KMS-11 (cell line): ENCODE measurements around the gene SUPT4H1.

Experiments used
- H2AFZ ChIP-seq: fragments of 200-600 bp; sonication (generic); 2 replicates; pipeline ENCODE4 v1.6.1; 2016; ENCODE audit warnings: antibody characterized with exemption, mixed run types, low read depth
- H3K27ac ChIP-seq: fragments of 200-600 bp; sonication (generic); 2 replicates; pipeline ENCODE4 v1.6.1; 2016; ENCODE audit warnings: mild to moderate bottlenecking, mixed run types
- H3K27me3 ChIP-seq: fragments of 200-600 bp; sonication (generic); 2 replicates; pipeline ENCODE4 v1.6.1; 2017; ENCODE audit warnings: mild to moderate bottlenecking, low read depth, mixed run types, moderate library complexity; ENCODE audit not compliant: insufficient read depth
- H3K36me3 ChIP-seq: fragments of 200-600 bp; sonication (generic); 2 replicates; pipeline ENCODE4 v1.6.1; 2017; ENCODE audit warnings: mild to moderate bottlenecking, mixed run types; ENCODE audit not compliant: insufficient read depth
- H3K4me1 ChIP-seq: fragments of 200-600 bp; sonication (generic); 2 replicates; pipeline ENCODE4 v1.6.1; 2016; ENCODE audit warnings: mild to moderate bottlenecking, low read depth, mixed run types; ENCODE audit not compliant: poor library complexity, severe bottlenecking
- H3K4me2 ChIP-seq: fragments of 200-600 bp; sonication (generic); 2 replicates; pipeline ENCODE4 v1.7.0; 2016; ENCODE audit warnings: mild to moderate bottlenecking, mixed run types
- H3K4me3 ChIP-seq: fragments of 200-600 bp; sonication (generic); IDR thresholded peaks from 2 replicates; pipeline ENCODE4 v1.6.1; 2017; ENCODE audit warnings: low read depth, low read length, mixed read lengths; ENCODE audit not compliant: insufficient read depth
- H3K79me2 ChIP-seq: fragments of 200-600 bp; sonication (generic); 2 replicates; pipeline ENCODE4 v1.6.1; 2016; ENCODE audit warnings: low read depth, mixed run types; ENCODE audit not compliant: insufficient read depth
- H3K9ac ChIP-seq: fragments of 200-600 bp; sonication (generic); 2 replicates; pipeline ENCODE4 v1.6.1; 2016; ENCODE audit warnings: mild to moderate bottlenecking, mixed run types
- H4K20me1 ChIP-seq: fragments of 200-600 bp; sonication (generic); 2 replicates; pipeline ENCODE4 v1.6.1; 2016; ENCODE audit warnings: mild to moderate bottlenecking, mixed run types; ENCODE audit not compliant: insufficient read depth
- TF ChIP-seq, protein P1 (sequence below): fragments of 200-600 bp; sonication (generic); conservative IDR thresholded peaks from 2 replicates; pipeline ENCODE4 v1.6.1; 2017; ENCODE audit warnings: low read depth, mild to moderate bottlenecking, antibody characterized with exemption, low read length, moderate library complexity, mixed read lengths

SUPT4H1 gene

DNA sequence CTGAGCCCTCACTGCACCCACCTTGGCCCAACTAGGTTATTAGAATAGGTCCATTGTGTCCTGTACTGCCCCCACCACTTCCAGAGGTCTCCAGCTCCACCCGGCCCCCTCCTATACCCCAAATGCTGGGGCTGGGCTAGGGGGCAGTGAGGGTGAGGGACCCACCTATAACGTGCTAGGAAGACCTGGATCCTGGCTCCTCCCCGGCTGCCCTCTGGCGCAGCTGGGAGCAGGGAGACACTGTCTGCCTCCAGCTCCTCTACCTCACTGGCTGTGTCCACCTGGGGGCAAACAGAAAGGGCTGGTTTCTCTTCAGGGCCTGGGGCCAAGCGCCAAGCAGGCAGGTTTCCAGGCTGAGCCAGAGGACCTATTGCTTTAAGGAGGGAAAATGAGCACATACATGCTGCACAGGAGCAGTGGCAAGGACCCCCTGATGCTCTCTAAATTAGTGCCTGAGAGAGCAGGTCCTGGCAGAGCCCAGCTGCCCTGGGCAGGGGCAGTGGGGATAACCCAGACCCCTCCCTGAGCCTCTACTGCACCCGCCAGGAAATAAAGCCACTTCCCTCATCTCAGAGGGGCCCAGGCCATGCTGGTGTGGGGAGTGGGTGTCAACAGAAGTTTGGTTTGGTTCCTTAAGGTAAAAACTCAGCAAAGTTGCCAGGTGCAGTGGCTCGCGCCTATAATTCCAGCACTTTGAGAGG is 35.6 kb downstream of the SUPT4H1 start:
- H3K36me3 ChIP-seq, result no peaks in the 10 kb centered on the region

DNA sequence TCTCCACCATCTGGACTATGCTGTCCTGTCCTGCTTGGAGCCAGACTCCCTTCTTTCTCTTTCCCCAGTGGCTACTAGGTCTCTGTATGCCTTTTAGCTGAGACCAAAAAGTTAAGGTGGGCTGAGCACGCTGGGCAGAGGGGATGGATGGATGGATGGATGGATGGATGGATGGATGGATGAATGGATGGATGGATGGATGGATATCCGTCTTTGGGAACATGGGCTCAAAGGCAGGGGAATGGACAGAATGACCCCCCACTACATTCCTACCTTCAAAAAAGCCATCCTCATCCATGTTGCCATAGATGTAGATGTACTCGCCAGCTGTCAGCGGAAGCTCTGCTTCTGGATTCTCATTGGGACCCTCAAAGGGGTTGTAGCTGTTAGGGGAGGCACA is 36.3 kb downstream of the SUPT4H1 start:
- TF ChIP-seq, protein P1, sequence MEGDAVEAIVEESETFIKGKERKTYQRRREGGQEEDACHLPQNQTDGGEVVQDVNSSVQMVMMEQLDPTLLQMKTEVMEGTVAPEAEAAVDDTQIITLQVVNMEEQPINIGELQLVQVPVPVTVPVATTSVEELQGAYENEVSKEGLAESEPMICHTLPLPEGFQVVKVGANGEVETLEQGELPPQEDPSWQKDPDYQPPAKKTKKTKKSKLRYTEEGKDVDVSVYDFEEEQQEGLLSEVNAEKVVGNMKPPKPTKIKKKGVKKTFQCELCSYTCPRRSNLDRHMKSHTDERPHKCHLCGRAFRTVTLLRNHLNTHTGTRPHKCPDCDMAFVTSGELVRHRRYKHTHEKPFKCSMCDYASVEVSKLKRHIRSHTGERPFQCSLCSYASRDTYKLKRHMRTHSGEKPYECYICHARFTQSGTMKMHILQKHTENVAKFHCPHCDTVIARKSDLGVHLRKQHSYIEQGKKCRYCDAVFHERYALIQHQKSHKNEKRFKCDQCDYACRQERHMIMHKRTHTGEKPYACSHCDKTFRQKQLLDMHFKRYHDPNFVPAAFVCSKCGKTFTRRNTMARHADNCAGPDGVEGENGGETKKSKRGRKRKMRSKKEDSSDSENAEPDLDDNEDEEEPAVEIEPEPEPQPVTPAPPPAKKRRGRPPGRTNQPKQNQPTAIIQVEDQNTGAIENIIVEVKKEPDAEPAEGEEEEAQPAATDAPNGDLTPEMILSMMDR, result no peak
- no peaks in the 10 kb centered on the region for H3K79me2 ChIP-seq
- H3K4me2 ChIP-seq, result no peak overlapping the region
- no peaks in the 10 kb centered on the region for H3K36me3 ChIP-seq
- no peak overlapping the region for H2AFZ ChIP-seq
- no peaks in the 10 kb centered on the region for H4K20me1 ChIP-seq
- H3K27ac ChIP-seq, result no peak overlapping the region
- no peak overlapping the region for H3K4me3 ChIP-seq
- peaks cover 21% of the 10 kb centered on the region for H3K4me1 ChIP-seq
- H3K9ac ChIP-seq, result no peak overlapping the region
- no peaks in the 10 kb centered on the region for H3K27me3 ChIP-seq

More for the DNA sequence above, 35.6 kb downstream of the SUPT4H1 start:
- Histone ChIP-seq H3K4me1 (peaks cover 21% of the 10 kb centered on the region), H3K79me2 (no peaks in the 10 kb centered on the region), H2AFZ (no peak overlapping the region), H3K4me2 (no peak overlapping the region), H4K20me1 (no peaks in the 10 kb centered on the region), H3K9ac (no peak overlapping the region), H3K27ac (no peak overlapping the region), H3K4me3 (no peak overlapping the region), H3K27me3 (no peaks in the 10 kb centered on the region)
- TF ChIP-seq, protein P1, result no peak

DNA sequence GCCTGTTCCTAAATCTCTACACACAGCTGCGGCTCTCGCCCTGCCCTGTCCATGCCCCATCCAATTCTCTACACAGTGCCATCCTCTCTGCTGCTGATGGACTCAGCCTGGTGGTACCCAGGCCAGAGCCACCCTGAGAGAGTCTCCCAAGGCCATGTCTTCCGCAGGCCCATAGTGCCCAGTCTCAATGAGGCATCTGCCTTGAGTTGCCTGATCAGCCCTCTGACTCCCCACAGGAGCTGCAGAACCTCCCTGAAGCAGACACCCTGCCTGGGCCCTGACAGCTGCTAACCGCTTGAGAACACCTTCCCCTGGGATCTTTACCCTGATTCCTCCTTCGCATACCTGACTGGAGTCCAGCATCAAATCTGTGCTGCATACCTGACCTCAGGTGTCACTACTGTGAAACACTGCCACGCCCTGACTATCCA is 36.7 kb downstream of the SUPT4H1 start:
- Histone ChIP-seq H3K9ac (no peak overlapping the region), H2AFZ (no peak overlapping the region), H3K79me2 (no peaks in the 10 kb centered on the region), H3K4me1 (peaks cover 21% of the 10 kb centered on the region), H3K27me3 (no peaks in the 10 kb centered on the region), H3K27ac (no peak overlapping the region), H3K4me3 (no peak overlapping the region), H3K36me3 (no peaks in the 10 kb centered on the region), H3K4me2 (no peak overlapping the region), H4K20me1 (no peaks in the 10 kb centered on the region)
- TF ChIP-seq, protein P1, result no peak

DNA sequence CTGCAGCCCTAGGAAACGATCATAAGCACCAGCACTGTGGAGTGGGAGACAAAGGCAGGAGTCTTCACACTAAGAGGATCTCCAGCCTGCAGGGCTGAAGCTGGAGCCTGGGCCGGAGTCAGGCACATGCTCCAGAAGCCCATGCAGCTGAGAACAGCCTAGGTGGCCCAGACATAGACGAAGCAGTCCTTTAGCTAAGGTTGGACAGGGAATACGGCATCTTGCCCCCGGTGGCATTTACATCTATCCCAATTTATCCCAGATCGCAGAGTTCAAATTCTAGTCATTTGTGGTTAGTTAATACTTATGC is 37.3 kb downstream of the SUPT4H1 start:
- H3K4me3 ChIP-seq, result no peak overlapping the region
- no peaks in the 10 kb centered on the region for H4K20me1 ChIP-seq
- H3K27ac ChIP-seq, result no peak overlapping the region
- no peaks in the 10 kb centered on the region for H3K27me3 ChIP-seq
- H3K9ac ChIP-seq, result no peak overlapping the region
- TF ChIP-seq, protein P1, result no peak
- H2AFZ ChIP-seq, result no peak overlapping the region
- H3K36me3 ChIP-seq, result no peaks in the 10 kb centered on the region
- H3K4me1 ChIP-seq, result peaks cover 21% of the 10 kb centered on the region
- H3K79me2 ChIP-seq, result no peaks in the 10 kb centered on the region
- no peak overlapping the region for H3K4me2 ChIP-seq
